GM12891 (cell line): ENCODE results near the gene MRPL10.

ENCODE experiments used
- DNase-seq: peaks from one replicate; pipeline ENCODE4 v3.0.0; 2011; ENCODE audit warnings: low spot score; ENCODE audit not compliant: insufficient read length
- FAIRE-seq: peaks from 2 replicates; lab custom pipeline; 2011; peaks lifted over from hg19 to GRCh38; lab: Jason Lieb, UNC
- PAX5 ChIP-seq: IDR thresholded peaks from 2 replicates; pipeline ENCODE4 v1.6.1; 2011; ENCODE audit warnings: low read length, moderate library complexity, mild to moderate bottlenecking; ENCODE audit not compliant: insufficient read depth, severe bottlenecking
- POLR2A ChIP-seq: IDR thresholded peaks from 2 replicates; pipeline ENCODE4 v1.6.1; 2011; ENCODE audit warnings: low read depth, low read length, control low read depth
- POLR2AphosphoS5 ChIP-seq: IDR thresholded peaks from 2 replicates; pipeline ENCODE4 v1.6.1; 2011; ENCODE audit warnings: low read depth, low read length, control low read depth
- POU2F2 ChIP-seq: IDR thresholded peaks from 2 replicates; pipeline ENCODE4 v1.6.1; 2011; ENCODE audit warnings: low read depth, mild to moderate bottlenecking, control low read depth, low read length, moderate library complexity
- SPI1 ChIP-seq: IDR thresholded peaks from 2 replicates; pipeline ENCODE4 v1.6.1; 2011; ENCODE audit warnings: low read depth, low read length, control low read depth
- TAF1 ChIP-seq: IDR thresholded peaks from 2 replicates; pipeline ENCODE4 v1.6.1; 2011; ENCODE audit warnings: low read depth, low read length, control low read depth

Gene MRPL10

DNA sequence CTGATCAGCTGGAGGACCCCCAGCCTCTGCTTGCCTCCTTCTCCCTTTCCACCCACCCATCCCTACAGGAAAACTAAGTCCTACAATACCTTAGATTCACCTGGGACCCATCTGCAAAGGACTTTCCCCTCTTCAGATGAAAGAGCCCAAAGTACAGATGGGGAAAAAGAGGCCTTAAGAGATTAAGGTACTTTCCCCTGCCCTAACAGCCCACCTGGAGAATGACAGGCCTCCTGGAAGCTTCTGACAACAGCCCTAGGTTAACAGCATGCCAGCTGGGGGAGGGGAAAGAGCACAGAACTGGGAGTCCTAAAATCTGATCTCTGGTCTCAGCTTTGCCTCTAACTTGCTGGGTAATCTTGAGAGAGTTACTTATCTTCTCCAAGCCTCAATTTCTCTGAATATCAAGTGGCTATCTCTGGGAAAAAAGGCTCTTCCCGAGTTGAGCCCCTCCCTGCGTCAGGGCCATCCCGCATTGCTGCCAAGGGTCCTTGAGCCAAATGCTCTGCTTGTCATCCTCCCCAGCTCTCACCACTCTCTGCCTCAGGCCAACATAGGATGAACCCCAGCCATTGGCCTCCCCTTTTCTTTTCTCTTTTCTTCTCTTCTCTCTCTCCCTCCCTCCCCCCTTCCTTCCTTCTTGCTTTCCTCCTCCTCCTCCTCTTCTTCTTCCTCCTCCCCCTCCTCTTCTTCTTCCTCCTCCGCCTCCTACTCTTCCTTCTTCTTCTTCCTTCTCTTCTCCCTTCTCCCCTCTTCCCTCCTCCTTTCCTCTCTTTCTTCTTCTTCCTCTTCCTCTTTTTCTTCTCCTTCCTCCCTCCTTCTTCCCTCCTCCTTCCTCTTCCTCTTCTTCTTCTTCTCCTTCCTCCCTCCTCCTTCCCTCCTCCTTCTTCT is 42.1 kb upstream of the MRPL10 start:
- TF ChIP-seq PAX5 = no peak
- TF ChIP-seq TAF1 = no peak
- TF ChIP-seq POU2F2 = no peak
- TF ChIP-seq SPI1 = no peak
- DNase-seq (no peak), FAIRE-seq (no peak)

DNA sequence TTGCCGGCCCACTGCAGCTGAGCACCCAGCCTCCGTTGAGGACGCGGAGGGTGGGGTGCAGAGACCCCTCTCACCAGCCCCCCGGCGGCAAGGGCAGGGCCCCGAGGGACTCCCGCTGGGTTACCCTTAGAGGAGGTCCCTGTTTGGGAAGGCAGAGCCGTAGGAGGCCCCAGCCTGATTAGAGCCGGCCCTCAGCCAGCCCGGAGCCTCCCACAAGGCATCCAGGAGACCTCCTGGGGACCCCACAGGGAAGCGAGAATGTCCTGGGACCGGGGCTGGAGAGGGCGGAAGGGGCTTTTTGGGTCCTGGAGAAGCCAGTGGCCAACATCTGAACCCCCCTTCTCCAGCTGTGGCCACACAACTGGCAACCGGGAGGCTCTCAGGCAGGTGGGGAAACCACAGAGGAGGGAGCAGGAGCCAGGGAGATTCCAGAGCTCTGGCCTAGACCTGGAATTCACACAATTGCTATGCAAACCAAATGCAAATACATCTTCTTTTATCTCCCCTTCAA is 41.4 kb upstream of the MRPL10 start:
- FAIRE-seq (no peak), DNase-seq (no peak)
- TF ChIP-seq TAF1 (no peak), PAX5 (no peak), POLR2AphosphoS5 (no peak), POU2F2 (no peak), SPI1 (no peak)

DNA sequence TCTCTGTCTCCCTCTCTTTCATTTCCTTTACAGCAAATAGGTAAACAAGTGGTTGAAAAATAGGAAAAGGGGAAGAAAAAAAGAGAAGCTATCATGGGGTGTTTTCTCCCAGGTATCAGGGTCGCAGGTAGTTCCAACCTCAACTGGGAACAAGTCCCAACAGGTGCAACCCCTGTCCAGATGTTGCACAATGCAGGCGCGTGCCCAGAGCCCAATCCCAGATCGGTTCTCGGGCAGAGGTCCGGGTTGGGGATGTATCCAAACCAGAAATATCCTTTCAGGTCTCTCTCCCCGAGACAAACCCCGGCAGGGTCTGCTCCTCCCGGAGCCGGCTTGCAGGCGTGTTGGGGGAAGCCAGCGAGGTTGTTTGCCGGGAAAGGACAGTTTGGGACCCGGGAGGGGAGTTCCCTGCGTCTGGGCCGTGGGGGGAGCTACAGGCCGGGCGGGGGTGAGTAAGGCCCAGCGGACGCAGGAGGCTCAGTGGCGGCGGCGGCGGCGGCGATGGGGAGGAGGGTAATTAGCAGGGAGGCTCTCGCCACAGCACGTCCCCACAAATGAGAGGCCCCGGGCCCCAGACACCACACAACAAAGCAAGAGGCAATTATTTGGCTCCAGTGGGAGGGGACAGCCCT is 40.8 kb upstream of the MRPL10 start:
- TF ChIP-seq POLR2A (no peak), SPI1 (no peak), POU2F2 (no peak), PAX5 (no peak), POLR2AphosphoS5 (no peak), TAF1 (no peak)
- FAIRE-seq (no peak), DNase-seq (no peak)

GRCh38 chr17:47871048-47871447 is 39.7 kb upstream of the MRPL10 start:
- no peak for TF ChIP-seq PAX5
- TF ChIP-seq TAF1 = no peak
- TF ChIP-seq SPI1 = no peak
- no peak for TF ChIP-seq POLR2A
- no peak for TF ChIP-seq POLR2AphosphoS5
- TF ChIP-seq POU2F2 = no peak
- DNase-seq (no peak), FAIRE-seq (no peak)

GRCh38 chr17:47870056-47870455 is 38.7 kb upstream of the MRPL10 start:
- DNase-seq (no peak), FAIRE-seq (no peak)
- TF ChIP-seq POU2F2 = no peak
- no peak for TF ChIP-seq POLR2A
- TF ChIP-seq TAF1 = no peak
- no peak for TF ChIP-seq POLR2AphosphoS5
- no peak for TF ChIP-seq PAX5
- no peak for TF ChIP-seq SPI1

GRCh38 chr17:47869114-47869513 is 37.8 kb upstream of the MRPL10 start:
- no peak for DNase-seq
- TF ChIP-seq SPI1 = no peak
- FAIRE-seq = no peak

DNA sequence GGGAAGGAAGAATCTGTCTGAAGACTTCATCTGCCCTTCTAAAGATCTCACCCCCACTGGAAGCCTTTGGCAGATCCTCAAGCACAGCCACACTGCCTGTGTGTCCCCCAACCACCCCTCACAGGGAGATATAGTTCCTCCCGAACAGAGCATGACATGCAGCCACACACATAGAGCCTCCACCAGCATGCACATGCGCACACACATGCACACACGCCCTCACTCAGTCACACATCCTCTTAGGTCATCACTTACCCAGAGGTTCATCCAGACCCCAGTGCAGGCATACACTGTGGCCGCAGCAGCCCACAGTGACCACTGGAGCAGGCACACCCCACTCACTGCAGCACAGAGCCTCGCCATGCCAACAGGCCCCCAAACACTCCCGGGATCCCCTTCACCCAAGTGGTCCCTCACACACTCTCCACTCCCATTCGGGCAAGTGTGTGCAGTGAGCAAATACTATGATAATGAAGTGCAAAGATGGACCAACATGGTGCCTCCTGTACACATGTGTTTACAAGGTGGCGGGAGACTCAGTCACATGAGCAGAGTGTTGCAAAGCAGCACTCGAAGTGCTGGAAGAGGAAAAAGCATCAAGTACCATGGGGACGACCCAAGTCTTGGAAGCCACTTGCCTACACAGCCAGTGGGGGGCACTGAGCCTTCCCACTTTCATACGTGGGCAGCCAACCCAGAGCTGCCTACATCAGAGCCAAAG is 36.6 kb upstream of the MRPL10 start:
- DNase-seq (no peak), FAIRE-seq (no peak)
- TF ChIP-seq TAF1 (no peak), POLR2A (no peak), SPI1 (no peak), PAX5 (no peak), POU2F2 (no peak), POLR2AphosphoS5 (no peak)

GRCh38 chr17:47866941-47867340 is 35.6 kb upstream of the MRPL10 start:
- DNase-seq (no peak), FAIRE-seq (no peak)
- TF ChIP-seq POU2F2 = no peak
- no peak for TF ChIP-seq POLR2A
- TF ChIP-seq SPI1 = no peak
- TF ChIP-seq TAF1 = no peak
- no peak for TF ChIP-seq PAX5
- no peak for TF ChIP-seq POLR2AphosphoS5

DNA sequence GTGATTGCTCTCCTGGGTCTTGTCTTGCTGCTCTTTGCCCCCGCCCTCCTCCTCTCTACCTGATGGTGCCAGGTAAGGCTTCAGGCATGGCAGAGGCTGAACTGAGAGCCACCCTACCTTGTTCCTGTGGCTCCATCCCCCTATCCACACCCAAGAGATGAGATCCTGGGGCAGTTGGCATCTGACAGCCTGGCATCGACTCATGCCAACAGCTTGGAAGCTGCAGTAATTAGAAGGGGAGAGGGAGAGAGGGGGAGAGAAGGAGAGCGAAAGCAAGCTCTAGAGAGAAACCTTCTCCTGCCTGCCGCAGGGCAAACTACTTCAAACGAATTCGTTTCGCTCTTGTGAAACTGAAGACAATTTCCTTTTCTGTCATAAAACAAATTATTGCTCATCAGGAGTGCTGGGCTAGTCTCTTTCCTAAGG is 33.5 kb upstream of the MRPL10 start:
- DNase-seq = no peak
- FAIRE-seq = no peak
- no peak for TF ChIP-seq POLR2AphosphoS5
- no peak for TF ChIP-seq TAF1
- TF ChIP-seq SPI1 = no peak
- TF ChIP-seq POLR2A = no peak
- TF ChIP-seq PAX5 = no peak
- TF ChIP-seq POU2F2 = no peak

- TF ChIP-seq POLR2A = no peak
- TF ChIP-seq POU2F2 = no peak
- no peak for TF ChIP-seq POLR2AphosphoS5
- TF ChIP-seq SPI1 = peak; percentile 9; the same call in 1 of the 2 replicates
- FAIRE-seq (no peak), DNase-seq (no peak)
Observed at GRCh38 chr17:47862621-47863440, 31.5 kb upstream of the MRPL10 start.
